Stimulated activated CD4-positive, alpha-beta T cell treated with anti-CD3 and anti-CD28 coated beads, Interleukin-15, amount 100 ng/mL, for 1 hour (primary cell): ENCODE results near the gene CHAC1.
"Not testable (repeated sequence)": the region's sequence is repeated elsewhere in the genome, so short reads cannot be mapped to it uniquely, and the experiment has no call there.

Source experiments
- DNase-seq, 2 donors: peaks; one replicate each; pipeline ENCODE4 v3.0.0-alpha.2; 2020; ENCODE audit warnings: low read depth in 1 of 2, low spot score in 1 of 2

CHAC1 gene

DNA sequence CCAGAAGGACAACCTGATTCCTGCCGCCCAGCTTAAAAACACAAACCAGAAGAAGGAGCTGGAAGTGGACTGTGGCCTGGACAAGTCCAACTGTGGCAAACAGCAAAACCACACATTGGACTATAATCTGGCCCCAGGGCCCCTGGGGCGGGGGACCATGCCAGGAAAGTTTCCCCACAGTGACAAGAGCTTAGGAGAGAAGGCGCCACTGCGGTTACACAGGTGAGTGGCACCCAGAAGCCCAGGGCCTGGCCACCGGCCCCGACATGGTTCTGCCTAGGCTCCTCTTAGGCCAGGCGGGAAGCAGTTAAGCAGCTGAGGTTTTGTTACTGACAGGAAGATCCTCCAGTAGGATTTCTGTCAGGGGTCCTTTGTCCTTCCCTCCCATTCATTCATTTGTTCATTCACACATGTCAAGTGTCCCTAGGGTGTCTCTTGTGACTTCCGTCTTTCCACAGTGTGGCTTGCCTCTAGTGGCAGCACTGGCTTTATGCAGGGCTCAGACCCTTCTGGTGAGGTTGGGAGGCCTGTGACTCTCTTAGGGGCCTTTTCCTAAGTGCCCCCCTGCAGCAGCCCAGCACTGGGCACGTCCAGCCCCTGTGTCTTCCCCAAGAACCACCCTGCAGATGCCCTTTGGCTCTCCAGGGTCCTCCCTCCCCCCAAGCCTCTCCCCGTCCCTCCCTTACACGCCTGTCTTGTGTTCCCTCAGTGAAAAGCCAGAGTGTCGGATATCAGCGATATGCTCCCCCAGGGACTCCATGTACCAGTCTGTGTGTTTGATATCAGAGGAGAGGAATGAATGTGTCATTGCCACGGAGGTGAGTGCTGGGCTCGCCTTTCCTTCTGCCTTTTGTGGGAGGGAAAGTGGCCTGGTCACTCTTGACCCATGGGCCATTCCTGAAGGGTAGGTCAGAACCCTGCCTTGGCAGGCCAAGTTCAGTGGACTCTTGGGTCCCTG, 16.3 kb upstream of the CHAC1 start:
- DNase-seq, result no peak

DNA sequence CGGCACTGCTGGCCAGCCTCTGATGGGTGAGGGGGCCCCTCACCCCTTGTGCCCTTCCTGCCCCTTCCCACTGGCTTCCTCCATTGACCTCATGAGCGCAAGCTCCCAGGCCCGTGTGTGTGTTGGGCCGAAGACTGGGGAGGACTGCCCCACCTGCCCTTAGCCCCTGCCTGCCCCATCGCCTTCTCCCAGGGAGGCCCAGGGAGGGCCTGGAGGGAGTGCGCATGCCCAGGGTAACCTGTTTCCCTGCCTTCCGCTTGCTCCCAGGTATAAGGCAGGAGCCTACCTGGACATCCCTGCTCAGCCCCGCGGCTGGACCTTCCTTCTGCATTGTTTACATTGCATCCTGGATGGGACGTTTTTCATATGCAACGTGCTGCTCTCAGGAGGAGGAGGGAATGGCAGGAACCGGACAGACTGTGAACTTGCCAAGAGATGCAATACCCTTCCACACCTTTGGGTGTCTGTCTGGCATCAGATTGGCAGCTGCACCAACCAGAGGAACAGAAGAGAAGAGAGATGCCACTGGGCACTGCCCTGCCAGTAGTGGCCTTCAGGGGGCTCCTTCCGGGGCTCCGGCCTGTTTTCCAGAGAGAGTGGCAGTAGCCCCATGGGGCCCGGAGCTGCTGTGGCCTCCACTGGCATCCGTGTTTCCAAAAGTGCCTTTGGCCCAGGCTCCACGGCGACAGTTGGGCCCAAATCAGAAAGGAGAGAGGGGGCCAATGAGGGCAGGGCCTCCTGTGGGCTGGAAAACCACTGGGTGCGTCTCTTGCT, 15.3 kb upstream of the CHAC1 start:
- no peak for DNase-seq

DNA sequence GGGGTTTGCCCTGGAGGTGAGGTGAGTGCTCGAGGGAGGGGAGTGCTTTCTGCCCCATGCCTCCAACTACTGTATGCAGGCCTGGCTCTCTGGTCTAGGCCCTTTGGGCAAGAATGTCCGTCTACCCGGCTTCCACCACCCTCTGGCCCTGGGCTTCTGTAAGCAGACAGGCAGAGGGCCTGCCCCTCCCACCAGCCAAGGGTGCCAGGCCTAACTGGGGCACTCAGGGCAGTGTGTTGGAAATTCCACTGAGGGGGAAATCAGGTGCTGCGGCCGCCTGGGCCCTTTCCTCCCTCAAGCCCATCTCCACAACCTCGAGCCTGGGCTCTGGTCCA, 14.8 kb upstream of the CHAC1 start:
- DNase-seq, result no peak

DNA sequence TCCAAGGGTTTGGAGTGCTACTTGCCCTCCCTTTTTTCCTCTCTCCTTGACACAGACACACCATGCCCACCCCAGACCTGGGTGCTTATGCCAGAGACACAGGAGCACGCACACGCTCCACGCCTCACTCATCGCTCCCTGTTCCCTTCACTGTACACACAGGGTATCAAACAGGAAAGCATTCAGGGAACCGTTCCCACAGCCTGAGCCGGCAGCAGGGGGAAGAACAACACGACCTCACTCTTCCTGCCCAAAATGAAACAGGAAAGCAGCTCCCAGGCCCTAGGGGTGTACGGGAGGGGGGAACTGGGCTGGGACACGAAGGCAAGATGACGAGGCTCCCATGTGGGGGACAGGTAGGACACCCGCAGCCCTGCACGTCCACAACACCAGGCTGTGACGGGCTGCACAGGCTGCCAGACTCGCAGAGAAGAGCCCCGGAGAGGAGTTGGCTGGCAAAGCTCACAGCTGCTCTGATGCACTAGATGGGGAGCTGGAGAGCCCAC, 12.9 kb upstream of the CHAC1 start:
- no peak for DNase-seq

DNA sequence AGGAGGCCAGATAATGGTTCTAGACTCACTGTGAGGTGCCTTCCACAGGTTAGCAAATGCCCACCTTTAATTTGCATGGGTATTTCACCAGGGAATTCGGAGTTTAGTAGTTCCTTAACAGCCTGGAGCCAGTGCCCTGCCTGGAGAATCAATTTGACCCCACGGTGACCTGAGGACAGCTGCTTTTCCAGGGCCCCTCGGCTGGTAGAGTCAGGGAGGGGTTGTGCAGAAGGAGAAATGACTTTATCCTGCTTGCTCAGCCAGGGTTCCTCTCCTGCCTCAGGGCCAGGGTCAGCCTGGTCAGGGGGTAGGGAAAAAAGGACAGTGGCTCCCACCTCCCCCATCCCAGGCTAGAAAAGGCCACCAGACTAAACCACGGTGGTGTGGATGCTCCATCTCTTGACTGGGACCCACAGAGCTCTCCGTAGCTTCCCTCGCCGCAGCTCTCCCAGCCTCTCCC, 12.2 kb upstream of the CHAC1 start:
- no peak for DNase-seq

DNA sequence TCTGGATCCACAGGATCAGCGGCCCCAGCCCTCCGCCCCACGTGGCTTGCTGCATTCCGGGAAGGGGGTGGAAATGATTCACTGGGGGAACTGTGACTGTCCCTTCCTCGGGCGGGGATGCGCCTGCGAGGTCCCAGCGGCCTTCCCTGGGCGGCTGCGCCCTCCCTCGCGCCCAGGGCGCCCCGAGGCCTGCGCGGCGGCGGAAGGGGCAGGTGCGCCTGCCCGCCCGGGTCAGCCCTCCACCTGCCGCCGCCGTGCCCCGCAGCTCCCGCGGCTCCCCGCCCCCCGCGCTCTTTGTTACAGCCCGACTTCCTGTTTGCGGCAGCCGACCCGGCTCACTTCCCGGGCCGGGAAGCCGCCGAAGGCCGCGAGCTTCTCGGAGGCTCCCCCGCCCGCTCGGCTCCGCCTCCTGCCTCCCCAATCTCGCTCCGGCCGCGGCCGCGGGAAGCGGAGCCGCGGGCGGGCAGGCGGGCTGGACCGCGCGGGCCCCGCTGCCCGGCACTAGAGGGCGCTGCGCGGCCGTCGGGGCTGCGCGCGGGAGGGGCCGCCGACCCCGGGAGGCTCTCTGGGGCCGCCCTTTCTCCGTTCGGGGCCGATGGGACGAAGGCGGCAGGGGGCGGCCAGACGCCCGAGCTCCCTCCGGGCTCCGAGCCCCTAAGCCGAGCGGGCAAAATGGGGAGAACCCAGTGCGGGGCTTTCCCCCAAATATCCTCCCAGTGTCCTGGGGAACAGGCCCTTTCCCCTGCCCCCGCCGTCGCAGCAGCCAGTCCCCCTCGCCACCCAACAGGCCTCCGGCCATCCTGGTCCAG, 11.5 kb upstream of the CHAC1 start:
- DNase-seq, result peak; percentile 29 to 59

DNA sequence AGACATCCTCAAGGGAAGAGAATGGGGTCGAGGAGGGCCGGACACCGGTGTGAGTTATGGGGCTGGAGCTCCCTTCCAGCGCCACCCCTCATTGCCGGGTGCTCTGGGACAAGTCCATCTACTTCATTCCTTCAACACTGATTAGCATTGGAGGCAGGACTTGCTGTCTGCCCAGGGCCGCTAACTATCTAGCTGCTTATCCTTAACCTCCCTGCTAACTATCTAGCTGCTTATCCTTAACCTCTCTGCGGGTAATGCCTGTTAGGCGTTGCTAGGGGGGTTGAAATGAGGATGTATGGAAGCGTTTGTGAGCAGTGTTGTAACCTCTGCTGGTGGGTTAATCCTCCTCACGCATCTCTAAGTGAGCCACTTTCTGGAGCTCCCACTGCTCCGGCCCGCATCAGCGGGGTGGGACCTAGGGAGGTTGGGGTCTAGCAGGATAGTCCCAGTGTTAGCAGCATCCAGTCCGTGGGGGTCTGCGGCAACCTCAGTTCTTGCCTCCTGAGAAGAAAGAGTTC, 10.9 kb upstream of the CHAC1 start:
- DNase-seq, result no peak

DNA sequence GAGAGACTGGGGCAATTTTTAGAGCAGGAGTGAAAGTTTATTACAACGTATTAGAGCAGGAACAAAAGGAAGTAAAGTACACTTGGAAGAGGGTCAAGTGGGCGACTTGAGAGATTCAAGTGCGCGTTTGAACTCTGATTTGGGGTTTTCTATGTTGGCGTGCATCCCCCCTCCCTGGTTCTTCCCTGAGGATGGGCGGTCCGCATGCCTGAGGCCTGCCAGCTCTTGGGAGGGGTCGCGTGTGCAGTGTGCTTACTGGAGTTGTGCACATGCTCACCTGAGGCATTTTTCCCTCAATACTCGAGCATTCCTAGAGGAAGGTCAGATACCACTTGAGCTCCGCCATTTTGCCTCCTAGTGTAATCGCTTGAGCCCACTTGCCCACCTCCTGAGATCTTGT, 10.4 kb upstream of the CHAC1 start:
- DNase-seq, result no peak

DNA sequence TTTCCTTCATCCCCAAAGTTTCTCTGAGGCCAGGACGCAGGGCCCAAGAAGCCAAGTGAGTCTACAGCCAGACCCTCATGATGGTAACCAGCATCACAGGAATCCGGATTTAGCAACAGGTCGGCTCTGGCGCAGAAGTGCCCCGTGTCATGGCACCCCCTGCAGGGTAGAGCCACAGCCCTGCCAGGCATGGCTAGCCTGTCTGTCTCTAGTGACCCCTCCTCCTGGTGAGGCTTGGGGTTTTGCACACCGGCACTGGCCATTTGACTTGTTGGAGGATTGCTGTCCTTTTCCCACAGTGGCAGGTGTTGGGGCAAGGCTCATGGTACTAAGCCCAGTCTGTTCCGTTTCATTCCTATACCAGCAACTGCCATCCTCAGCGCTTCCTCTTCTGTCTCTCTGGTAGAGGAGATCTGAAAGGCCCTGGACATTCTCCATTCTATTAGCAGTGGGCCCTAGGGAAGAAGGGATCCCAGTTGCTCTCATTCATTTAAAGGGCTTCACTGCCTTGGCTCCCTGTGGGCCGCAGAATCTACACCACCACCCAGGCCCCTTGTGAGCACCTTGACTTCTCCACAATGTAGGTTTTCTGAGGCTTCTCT, 9.4 kb upstream of the CHAC1 start:
- no peak for DNase-seq

DNA sequence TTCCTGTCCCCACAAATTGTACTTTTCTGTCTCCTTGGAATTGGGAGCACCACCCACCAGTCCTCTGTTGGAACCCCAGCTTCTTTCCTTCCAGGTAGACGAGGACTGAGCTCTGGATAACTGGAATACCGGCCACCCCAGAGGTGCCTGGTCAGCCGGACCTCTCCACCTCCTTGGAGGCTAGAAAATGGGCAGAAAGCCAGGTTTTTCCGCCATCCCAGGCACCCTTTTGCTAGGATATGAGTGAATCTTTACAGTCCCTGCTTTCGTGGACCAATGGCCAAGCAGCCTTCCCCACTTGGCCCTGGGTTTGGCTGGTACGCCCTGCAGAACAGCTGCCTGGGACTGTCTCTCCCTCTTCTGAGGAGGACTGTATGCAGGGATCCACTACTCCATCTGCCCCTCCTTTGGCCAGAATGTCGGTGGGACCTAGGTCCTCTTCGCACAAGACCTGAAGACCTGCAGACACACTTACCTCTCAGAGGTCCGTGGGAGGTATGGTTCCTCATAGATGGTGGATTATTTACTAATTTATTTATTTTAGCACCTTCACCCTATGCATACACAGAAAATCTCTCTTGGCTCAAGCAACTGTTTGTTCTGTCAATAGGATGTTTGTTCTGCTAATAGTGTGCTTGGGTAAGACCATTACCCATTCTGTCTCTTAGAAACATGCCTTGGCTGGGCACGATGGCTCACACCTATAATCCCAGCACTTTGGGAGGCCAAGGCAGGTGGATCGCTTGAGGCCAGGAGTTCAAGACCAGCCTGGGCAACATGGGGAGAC, 8.6 kb upstream of the CHAC1 start:
- DNase-seq, result no peak

DNA sequence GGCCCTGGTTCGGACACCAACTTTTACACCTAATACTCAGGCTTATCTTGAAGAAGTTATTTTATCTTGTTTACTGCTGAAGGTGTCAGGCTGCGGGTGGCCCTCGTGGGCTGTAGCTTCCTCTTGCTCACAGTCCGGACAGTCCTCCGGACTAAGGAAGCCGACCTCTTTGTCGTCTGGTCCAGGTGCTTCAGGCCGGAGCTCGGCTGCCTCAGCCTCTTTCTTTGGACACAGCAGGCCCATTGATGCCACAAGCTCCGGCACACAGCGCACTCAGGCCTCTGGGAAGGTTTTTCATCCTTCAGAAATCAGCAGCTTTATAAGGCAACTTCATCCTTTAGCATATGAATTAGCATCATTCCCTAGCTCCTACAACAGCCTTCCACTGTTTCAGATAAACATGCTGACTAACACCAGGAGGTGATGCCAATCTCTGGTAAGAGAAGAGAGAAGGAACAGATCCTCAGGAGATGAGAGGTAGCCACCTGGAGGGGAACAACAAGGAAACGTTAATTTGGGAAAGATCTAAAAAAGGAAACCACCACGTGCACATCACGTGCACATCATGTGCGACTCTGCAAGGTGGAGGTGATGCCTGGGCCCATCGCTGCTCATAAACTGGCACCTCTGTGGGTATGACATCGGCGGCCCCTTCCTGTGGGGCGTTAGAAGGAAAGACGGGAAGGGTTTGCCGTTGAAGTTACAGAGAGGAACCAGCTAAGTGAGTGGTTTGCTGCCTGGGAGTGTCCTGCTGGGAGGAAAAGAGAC, 4.4 kb upstream of the CHAC1 start:
- DNase-seq, result no peak

DNA sequence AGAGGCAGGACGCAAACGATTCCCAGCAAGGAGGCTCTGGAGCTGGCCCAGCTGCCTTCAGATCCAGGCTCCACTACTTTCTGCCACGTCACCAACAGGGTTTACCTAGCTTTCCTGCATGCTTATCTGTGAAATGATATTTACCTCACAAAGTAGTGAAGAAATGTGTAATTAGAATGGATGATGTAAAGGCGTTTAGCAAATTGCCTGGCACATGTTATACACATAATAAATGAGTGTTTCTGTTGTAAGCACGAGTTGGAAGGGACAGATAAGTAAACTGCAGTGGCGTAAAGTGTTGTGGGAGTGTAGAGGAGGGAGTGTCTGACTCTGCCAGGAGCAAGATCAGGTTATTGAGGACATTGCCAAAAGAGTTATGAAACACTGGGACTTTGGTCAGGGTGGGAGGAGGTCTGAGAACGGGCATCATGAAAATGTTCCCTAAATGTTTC, 3.5 kb upstream of the CHAC1 start:
- no peak for DNase-seq

DNA sequence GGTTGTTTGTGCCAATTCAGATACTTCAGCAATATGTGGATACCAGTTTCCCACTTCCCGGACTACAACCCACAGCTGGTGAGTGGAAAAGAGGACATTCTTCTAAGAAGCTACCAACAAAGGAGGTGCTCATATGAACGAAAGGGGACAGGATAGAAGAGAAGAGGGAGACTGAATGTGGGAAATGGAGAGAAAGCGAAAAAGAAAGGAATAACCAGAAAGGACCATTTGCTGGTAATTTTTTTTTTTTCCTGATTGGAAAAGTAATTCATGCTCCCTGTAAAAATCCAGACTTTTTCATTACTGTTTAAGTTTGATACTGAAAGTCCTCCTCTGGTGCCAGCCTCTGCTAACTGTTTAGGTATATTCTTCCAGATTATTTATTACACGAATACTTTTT, 1.5 kb upstream of the CHAC1 start:
- DNase-seq, result no peak

DNA sequence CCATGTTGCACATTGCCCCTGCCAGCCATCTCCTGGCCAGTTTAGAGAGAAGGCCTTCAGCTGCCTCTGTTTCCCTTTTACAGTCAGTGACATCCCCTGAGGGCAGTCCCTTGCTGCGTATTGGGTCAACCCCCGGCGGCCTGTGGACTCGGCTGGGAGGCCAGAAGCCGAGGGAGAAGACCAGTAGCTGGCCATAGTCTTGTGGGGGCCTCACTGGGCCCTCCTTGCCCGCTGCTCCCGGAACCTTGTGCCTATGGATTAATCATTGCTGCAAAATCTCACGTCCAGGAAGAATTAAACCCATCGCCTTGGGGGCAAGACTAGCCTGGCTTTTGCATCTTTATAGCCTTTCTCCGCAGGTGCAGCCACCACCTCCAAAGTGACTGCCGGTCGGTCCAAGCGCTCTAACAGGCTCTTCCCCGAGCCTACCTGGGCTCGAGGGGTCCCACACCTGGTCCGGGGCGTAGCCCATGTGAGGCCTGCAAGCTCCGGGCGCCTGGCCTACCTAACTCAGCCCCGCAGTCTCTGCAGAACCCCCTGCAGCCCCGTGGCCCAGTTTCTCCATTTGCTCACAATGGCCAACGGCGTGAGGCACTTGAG, 870 bp upstream of the CHAC1 start:
- no peak for DNase-seq

DNA sequence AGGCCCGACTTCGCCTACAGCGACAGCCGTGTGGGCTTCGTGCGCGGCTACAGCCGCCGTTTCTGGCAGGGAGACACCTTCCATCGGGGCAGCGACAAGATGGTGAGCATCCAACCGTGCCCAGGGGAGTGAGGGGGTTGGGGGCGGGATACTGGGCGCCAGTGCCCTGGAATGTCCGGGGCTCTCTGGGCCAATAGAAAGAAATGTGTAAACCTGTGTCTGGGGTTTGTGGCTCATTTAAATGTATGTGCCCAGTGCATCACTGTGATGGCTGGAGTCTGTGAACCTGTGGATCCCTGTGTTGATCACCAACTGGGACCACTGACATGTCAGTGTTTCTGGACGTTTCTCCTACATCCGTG, 423 bp downstream of the CHAC1 start:
- no peak for DNase-seq

DNA sequence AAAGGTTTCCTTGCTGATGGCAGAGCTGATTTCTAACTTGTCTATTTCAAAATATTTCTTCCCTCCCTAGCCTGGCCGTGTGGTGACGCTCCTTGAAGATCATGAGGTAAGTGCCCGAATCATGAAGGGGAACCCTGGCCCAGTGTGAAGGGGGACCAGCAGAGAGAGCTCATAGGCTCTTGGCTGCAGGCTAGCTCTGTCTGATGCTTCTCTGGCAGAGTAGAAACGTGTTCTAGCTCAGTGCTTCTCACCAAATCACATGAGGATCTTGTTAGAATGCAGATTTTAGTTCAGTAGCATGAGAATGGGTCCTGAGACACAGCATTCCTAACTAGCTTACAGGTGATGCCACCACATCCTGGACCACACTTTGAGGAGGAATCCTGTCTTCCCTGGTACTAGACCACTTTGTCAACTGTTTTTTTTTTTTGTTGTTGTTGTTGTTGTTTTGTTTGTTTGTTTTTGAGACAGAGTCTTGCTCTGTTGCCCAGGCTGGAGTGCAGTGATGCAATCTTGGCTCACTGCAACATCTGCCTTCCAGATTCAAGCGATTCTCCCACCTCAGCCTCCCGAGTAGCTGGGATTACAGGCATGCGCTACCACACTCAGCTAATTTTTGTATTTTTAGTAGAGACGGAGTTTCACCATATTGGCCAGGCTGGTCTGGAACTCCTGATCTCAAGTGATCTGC, 1.0 kb downstream of the CHAC1 start:
- DNase-seq, result not testable (repeated sequence)

DNA sequence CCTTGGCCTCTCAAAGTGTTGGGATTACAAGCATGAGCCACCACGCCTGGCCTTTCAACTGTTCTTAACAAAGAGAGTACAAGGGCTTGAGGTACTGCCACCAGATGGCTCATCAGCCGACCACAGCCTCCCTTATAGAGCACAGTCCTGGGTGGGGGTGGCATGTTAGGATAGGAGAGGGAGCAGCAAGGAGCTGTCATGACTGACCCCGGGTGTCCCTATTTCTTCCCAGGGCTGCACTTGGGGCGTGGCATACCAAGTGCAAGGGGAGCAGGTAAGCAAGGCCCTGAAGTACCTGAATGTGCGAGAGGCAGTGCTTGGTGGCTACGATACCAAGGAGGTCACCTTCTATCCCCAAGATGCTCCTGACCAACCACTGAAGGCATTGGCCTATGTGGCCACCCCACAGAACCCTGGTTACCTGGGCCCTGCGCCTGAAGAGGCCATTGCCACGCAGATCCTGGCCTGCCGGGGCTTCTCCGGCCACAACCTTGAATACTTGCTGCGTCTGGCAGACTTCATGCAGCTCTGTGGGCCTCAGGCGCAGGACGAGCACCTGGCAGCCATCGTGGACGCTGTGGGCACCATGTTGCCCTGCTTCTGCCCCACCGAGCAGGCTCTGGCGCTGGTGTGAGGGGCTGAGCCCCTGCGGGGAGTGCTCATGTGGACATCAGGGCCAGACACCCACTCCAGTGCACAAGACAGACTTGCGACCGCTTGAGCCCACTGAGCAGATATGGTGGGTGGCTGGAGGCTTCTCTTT, 2.1 kb downstream of the CHAC1 start:
- no peak for DNase-seq
